ENCODE data around the gene MGLL. TPM values are rescaled to one million over a fixed set of nuclear protein-coding genes. Genes with fewer than 3 reads are reported as not detected.

The MGLL gene
- total RNA-seq, 2 donors from 2014 or later, result 123 to 200 TPM

DNA sequence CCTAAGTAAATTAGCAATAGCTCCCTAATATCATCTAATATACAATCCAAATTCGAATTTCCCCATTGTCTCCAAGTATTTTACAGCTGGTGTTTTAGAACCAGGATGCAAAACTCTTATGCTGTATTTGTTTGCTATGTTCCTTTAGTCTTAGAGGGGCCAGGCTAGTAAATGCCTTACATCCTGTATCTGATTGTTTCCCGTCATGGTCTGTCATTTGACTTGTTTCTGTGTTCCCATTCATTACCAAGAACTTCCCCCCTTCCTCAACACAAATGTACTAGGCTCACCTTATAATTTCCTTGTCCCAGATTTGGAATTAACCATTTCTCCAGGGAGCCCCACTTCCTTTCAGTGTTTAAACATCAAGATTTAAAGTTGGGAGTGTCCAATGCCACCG lies 95.4 kb downstream of the MGLL start:
- H3K36me3 ChIP-seq, result no peaks in the 10 kb centered on the region
- H3K4me3 ChIP-seq, result no peak overlapping the region
- H3K27ac ChIP-seq, result no peak overlapping the region
- no peak for DNase-seq
- H3K9me3 ChIP-seq, result no peaks in the 10 kb centered on the region
- H3K27me3 ChIP-seq, result no peaks in the 10 kb centered on the region
- TF ChIP-seq CTCF (IDR thresholded peaks at IDR 0.05), result no peak
- H3K9ac ChIP-seq (ENCODE audit: low read depth in 2 of 2, low read length in 2 of 2), result no peak overlapping the region
- H3K4me1 ChIP-seq, result no peaks in the 10 kb centered on the region
- intact Hi-C loops (cut with DNase I), result no loop called here

GRCh38 chr3:127723011-127723567 lies 99.2 kb downstream of the MGLL start:
- TF ChIP-seq CTCF (IDR thresholded peaks at IDR 0.05), result no peak

GRCh38 chr3:127722091-127722784 lies 100.1 kb downstream of the MGLL start:
- no peaks in the 10 kb centered on the region for H3K36me3 ChIP-seq
- no peak overlapping the region for H3K4me3 ChIP-seq
- H3K9ac ChIP-seq (ENCODE audit: low read depth in 2 of 2, low read length in 2 of 2), result no peak overlapping the region
- DNase-seq, result no peak
- no peaks in the 10 kb centered on the region for H3K4me1 ChIP-seq
- intact Hi-C loops (cut with DNase I), result no loop called here
- no peaks in the 10 kb centered on the region for H3K27me3 ChIP-seq
- no peak for TF ChIP-seq CTCF (IDR thresholded peaks at IDR 0.05)
- H3K27ac ChIP-seq, result no peak overlapping the region
- no peaks in the 10 kb centered on the region for H3K9me3 ChIP-seq

More at GRCh38 chr3:127723011-127723567, 99.2 kb downstream of the MGLL start:
- Histone ChIP-seq H3K4me3 (no peak overlapping the region), H3K27me3 (no peaks in the 10 kb centered on the region), H3K27ac (no peak overlapping the region), H3K36me3 (no peaks in the 10 kb centered on the region), H3K9ac (ENCODE audit: low read depth in 2 of 2, low read length in 2 of 2) (no peak overlapping the region), H3K9me3 (no peaks in the 10 kb centered on the region), H3K4me1 (no peaks in the 10 kb centered on the region)
- intact Hi-C loops (cut with DNase I), result no loop called here
- no peak for DNase-seq

GRCh38 chr3:127720985-127721935 lies 101.1 kb downstream of the MGLL start:
- DNase-seq, result no peak
- H3K27me3 ChIP-seq, result no peaks in the 10 kb centered on the region
- intact Hi-C loops (cut with DNase I), result no loop called here
- H3K36me3 ChIP-seq, result no peaks in the 10 kb centered on the region
- H3K9ac ChIP-seq (ENCODE audit: low read depth in 2 of 2, low read length in 2 of 2), result no peak overlapping the region
- no peak for TF ChIP-seq CTCF (IDR thresholded peaks at IDR 0.05)
- H3K9me3 ChIP-seq, result no peaks in the 10 kb centered on the region
- H3K4me3 ChIP-seq, result no peak overlapping the region
- no peak overlapping the region for H3K27ac ChIP-seq
- H3K4me1 ChIP-seq, result no peaks in the 10 kb centered on the region

DNA sequence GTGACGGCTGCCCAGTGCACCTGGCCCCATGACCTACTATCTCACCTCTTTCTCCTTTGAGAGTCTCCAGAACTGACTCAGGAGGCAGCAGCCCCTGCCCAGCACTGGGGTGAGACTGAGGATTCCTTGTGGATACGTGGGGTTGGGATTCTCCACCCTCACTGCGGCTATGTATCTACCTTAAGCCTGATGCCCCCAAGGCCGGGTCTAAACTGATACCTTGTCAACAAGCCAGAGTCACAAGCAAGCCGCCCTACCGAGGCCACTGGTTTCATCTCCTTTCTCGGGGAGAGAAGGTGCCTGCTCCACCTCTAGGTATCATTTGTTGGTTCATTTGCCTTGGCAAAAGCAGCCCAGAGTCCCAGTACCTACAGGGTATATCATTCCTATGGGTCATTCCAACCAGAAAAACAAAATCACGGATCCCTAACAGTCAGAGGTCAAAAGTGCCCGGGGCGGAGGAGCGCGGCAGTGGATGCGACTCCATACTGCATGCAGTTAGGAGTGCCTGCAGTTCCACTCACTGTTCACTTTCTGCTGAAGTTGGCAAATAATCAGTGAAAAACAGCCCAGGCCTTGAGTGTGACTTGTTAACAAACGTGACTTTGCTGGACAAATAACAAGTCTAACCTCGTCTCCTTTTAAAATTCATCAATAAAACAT lies 102.0 kb downstream of the MGLL start:
- no peak for DNase-seq
- Histone ChIP-seq H3K4me1 (no peaks in the 10 kb centered on the region), H3K4me3 (no peak overlapping the region), H3K27me3 (no peaks in the 10 kb centered on the region), H3K9ac (ENCODE audit: low read depth in 2 of 2, low read length in 2 of 2) (no peak overlapping the region), H3K36me3 (no peaks in the 10 kb centered on the region), H3K9me3 (no peaks in the 10 kb centered on the region), H3K27ac (no peak overlapping the region)
- TF ChIP-seq CTCF (IDR thresholded peaks at IDR 0.05), result no peak
- intact Hi-C loops (cut with DNase I), result no loop called here
